ENCODE measurements around the gene ZFX. TPM values are rescaled to one million over a fixed set of nuclear protein-coding genes. Genes with fewer than 3 reads are reported as not detected.
A peak's percentile ranks its signal among the peaks of the same experiment; 100 is the strongest.
"Not testable (repeated sequence)": the region's sequence is repeated elsewhere in the genome, so short reads cannot be mapped to it uniquely, and the experiment has no call there.

ZFX gene
- total and polyA plus RNA-seq, 7 donors, result 3.8 to 72.3 (median 55.4) TPM

DNA sequence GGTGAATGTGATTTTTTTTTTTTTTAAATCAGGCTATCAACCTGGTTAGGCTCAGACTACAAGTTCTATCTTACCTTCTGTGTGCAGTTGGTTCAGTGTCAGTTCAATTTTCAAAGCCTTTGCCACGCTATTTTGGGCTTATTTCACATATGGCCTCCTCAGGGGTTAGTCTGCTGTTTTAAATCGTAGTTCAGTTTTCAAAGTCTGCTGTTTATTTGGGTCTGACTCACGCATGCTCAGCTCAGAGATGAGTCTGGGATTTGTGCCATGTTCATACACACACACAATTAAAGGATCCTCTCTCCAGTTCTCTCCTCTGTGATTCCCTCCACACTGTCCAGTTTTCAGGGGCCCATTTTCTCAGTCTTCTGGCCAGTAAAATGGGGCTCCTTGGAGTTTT is 32.3 kb upstream of the ZFX start:
- WGBS, 3 donors, result 12 to 22% (median 22%) methylated on average over 3 of the region's 3 CpGs
- peak; percentile 58 to 86 (median 82) for ATAC-seq
- intact Hi-C loops (cut with DNase I), result no loop called here
- no peak for DNase-seq
- peak overlapping the region; percentile 29 for H3K4me3 ChIP-seq
- H3K27me3 ChIP-seq (ENCODE audit: insufficient read depth in 3 of 3, low read length in 2 of 3), result no peaks in the 10 kb centered on the region
- H3K4me1 ChIP-seq, result peaks cover 12% of the 10 kb centered on the region
- H3K36me3 ChIP-seq (ENCODE audit: insufficient read depth in 1 of 2, low read depth in 1 of 2), result no peaks in the 10 kb centered on the region
- no peaks in the 10 kb centered on the region for H3K9me3 ChIP-seq
- peak overlapping the region; percentile 71 for H3K27ac ChIP-seq
- TF ChIP-seq, protein P1, sequence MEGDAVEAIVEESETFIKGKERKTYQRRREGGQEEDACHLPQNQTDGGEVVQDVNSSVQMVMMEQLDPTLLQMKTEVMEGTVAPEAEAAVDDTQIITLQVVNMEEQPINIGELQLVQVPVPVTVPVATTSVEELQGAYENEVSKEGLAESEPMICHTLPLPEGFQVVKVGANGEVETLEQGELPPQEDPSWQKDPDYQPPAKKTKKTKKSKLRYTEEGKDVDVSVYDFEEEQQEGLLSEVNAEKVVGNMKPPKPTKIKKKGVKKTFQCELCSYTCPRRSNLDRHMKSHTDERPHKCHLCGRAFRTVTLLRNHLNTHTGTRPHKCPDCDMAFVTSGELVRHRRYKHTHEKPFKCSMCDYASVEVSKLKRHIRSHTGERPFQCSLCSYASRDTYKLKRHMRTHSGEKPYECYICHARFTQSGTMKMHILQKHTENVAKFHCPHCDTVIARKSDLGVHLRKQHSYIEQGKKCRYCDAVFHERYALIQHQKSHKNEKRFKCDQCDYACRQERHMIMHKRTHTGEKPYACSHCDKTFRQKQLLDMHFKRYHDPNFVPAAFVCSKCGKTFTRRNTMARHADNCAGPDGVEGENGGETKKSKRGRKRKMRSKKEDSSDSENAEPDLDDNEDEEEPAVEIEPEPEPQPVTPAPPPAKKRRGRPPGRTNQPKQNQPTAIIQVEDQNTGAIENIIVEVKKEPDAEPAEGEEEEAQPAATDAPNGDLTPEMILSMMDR (IDR thresholded peaks at IDR 0.05), result no peak

DNA sequence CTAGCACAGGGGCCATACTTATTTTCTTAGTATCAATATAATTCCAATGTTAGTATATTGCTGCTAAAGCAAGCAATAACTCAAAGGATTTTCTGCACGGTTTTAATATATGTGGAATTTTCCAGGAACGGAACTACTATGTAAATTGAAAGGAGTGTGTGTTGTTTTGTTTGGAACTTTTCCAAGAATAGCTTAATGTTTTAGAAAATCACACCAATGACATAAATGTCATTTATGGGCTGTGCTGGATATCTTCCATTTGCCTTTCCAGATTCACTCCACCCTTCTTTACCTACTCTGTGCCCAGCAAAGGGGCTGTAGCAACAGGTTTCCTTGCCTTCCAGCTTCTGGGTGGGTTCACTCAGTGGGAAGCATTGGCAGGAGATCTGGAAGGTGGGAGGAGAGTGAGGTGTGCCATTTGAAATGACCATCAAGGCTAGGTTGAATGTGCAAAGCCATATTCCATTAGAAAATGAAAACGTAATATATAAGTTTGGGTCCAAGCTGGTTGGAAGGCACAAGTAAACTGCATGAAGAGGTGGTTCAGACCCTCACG is 25.2 kb upstream of the ZFX start:
- DNase-seq, result no peak
- H3K4me1 ChIP-seq, result no peaks in the 10 kb centered on the region
- H3K4me3 ChIP-seq, result no peak overlapping the region
- H3K27ac ChIP-seq, result no peak overlapping the region
- no peak for ATAC-seq
- H3K36me3 ChIP-seq (ENCODE audit: insufficient read depth in 1 of 2, low read depth in 1 of 2), result no peaks in the 10 kb centered on the region
- TF ChIP-seq, protein P1 (IDR thresholded peaks at IDR 0.05), result no peak
- intact Hi-C loops (cut with DNase I), result no loop called here
- 54 to 69% (median 60%) methylated on average over 4 of the region's 4 CpGs for WGBS, 3 donors
- H3K27me3 ChIP-seq (ENCODE audit: insufficient read depth in 3 of 3, low read length in 2 of 3), result no peaks in the 10 kb centered on the region
- no peaks in the 10 kb centered on the region for H3K9me3 ChIP-seq

DNA sequence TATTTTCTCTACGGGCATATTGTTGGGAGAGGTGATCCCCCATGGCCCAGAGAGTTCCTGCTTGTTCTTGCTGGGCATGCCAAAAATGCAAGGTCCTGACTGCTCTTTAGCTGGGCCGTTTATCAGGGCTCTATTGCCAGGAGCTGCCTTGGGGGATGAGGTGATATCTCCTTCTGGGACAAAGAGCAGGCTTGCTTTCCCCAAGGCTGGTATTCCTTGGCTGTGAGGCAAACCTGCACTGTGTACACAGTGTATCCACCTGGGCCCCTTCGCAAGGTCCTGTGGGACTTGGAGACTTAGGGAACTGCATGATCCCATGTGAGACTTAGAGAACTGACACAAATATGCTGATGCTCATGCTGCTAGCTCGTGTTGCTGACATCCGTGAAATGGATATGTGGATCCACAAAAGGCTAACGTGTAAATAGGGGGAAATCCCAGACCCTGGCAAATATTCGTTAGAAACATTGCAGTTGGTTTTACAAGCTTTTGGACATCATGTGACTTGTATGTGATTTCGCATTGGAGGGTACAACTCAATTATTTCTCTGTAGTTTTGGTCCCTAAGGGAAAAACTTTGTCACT is 24.4 kb upstream of the ZFX start:
- Histone ChIP-seq H3K9me3 (no peaks in the 10 kb centered on the region), H3K27ac (no peak overlapping the region), H3K36me3 (ENCODE audit: insufficient read depth in 1 of 2, low read depth in 1 of 2) (no peaks in the 10 kb centered on the region), H3K4me3 (no peak overlapping the region), H3K27me3 (ENCODE audit: insufficient read depth in 3 of 3, low read length in 2 of 3) (no peaks in the 10 kb centered on the region), H3K4me1 (no peaks in the 10 kb centered on the region)
- TF ChIP-seq, protein P1 (IDR thresholded peaks at IDR 0.05), result no peak
- ATAC-seq (peak; percentile 22 to 78 (median 54)), DNase-seq (no peak)
- intact Hi-C loops (cut with DNase I), result no loop called here
- WGBS, 3 donors, result 33 to 46% (median 43%) methylated on average over 8 of the region's 8 CpGs

DNA sequence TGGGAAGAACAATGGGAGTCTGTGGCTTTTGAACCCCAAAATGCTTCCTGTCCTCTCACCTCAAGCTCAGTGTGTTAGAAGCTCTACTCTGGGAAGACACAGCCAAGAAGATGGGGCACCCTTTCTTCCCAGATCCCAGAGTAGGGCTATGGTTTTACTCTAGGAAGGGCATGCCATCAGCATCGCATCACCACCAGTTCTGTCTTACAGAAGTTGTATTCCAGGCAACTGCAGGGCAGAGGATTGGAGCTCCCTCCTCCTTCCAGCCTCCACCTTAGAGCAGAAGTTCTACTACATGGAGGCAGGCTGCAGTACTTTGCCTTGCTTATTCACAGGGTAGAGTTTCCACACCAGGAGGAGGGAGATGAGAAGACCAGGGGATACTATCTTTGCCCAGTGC is 18.1 kb upstream of the ZFX start:
- H3K9me3 ChIP-seq, result no peaks in the 10 kb centered on the region
- WGBS, 3 donors, result 83 to 88% (median 88%) methylated on average over 1 of the region's 1 CpG
- H3K36me3 ChIP-seq (ENCODE audit: insufficient read depth in 1 of 2, low read depth in 1 of 2), result no peaks in the 10 kb centered on the region
- no peak overlapping the region for H3K4me3 ChIP-seq
- no peaks in the 10 kb centered on the region for H3K4me1 ChIP-seq
- ATAC-seq, result no peak
- intact Hi-C loops (cut with DNase I), result no loop called here
- H3K27ac ChIP-seq, result no peak overlapping the region
- no peak for DNase-seq
- TF ChIP-seq, protein P1 (IDR thresholded peaks at IDR 0.05), result no peak
- no peaks in the 10 kb centered on the region for H3K27me3 ChIP-seq (ENCODE audit: insufficient read depth in 3 of 3, low read length in 2 of 3)

DNA sequence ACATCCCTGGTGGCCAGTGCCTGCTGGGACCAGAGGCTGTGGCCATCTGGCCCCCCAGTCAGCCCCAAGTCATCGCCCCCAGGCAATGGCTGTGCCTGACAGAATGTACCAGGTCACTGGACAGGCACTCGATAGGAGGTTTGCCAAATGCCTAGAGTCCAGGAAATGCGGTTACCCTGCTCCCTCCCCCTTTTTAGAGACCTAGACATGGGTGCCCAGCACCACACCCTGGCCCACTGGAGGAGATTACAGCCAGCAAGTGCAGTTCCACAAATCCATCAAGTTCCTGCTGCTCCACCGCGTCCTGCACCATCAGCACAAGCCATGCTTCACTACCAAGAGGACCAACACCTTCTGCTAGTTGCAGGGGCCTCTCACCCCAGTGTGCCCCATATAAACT is 16.2 kb upstream of the ZFX start:
- no peaks in the 10 kb centered on the region for H3K9me3 ChIP-seq
- H3K4me1 ChIP-seq, result no peaks in the 10 kb centered on the region
- DNase-seq (no peak), ATAC-seq (no peak)
- TF ChIP-seq, protein P1 (IDR thresholded peaks at IDR 0.05), result no peak
- H3K4me3 ChIP-seq, result no peak overlapping the region
- no peaks in the 10 kb centered on the region for H3K27me3 ChIP-seq (ENCODE audit: insufficient read depth in 3 of 3, low read length in 2 of 3)
- 75 to 90% (median 81%) methylated on average over 5 of the region's 5 CpGs for WGBS, 3 donors
- no peaks in the 10 kb centered on the region for H3K36me3 ChIP-seq (ENCODE audit: insufficient read depth in 1 of 2, low read depth in 1 of 2)
- H3K27ac ChIP-seq, result no peak overlapping the region
- intact Hi-C loops (cut with DNase I), result no loop called here

DNA sequence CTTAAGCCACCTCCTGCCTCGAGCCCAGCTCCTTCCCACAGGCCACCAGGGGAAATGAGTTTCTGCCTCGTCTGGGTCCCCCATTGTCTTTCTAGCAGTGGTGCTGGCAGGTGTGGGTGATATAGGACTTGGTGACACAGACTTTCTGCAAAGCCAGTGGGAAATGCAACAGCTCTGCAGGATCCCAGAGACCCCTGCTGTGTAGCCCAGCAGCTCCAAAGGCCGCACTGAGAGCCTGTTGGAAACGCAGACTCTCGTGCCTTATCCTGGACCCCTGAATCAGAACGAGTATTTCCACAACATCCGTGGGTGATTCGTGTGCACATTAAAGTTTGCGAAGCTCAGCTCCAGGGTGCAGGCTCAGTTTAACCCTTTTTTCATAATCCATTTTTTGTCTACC is 13.8 kb upstream of the ZFX start:
- H3K9me3 ChIP-seq; H3K36me3 ChIP-seq (ENCODE audit: insufficient read depth in 1 of 2, low read depth in 1 of 2); H3K4me3 ChIP-seq; H3K27ac ChIP-seq; ATAC-seq; H3K27me3 ChIP-seq (ENCODE audit: insufficient read depth in 3 of 3, low read length in 2 of 3); H3K4me1 ChIP-seq; DNase-seq; intact Hi-C loops (cut with DNase I): not testable (repeated sequence)
- WGBS, 3 donors, result 41 to 71% (median 52%) methylated on average over 4 to 7 of the region's 9 CpGs

Data from psoas muscle (tissue), 8 donors.